GM12891 (cell line): Measurements from ENCODE around the gene HHAT.

ENCODE experiments used
- DNase-seq: peaks from one replicate; pipeline ENCODE4 v3.0.0; 2011; ENCODE audit warnings: low spot score; ENCODE audit not compliant: insufficient read length
- FAIRE-seq: peaks from 2 replicates; lab custom pipeline; 2011; peaks lifted over from hg19 to GRCh38; lab: Jason Lieb, UNC
- PAX5 ChIP-seq: IDR thresholded peaks from 2 replicates; pipeline ENCODE4 v1.6.1; 2011; ENCODE audit warnings: low read length, moderate library complexity, mild to moderate bottlenecking; ENCODE audit not compliant: insufficient read depth, severe bottlenecking
- POLR2A ChIP-seq: IDR thresholded peaks from 2 replicates; pipeline ENCODE4 v1.6.1; 2011; ENCODE audit warnings: low read depth, low read length, control low read depth
- POLR2AphosphoS5 ChIP-seq: IDR thresholded peaks from 2 replicates; pipeline ENCODE4 v1.6.1; 2011; ENCODE audit warnings: low read depth, low read length, control low read depth
- POU2F2 ChIP-seq: IDR thresholded peaks from 2 replicates; pipeline ENCODE4 v1.6.1; 2011; ENCODE audit warnings: low read depth, mild to moderate bottlenecking, control low read depth, low read length, moderate library complexity
- SPI1 ChIP-seq: IDR thresholded peaks from 2 replicates; pipeline ENCODE4 v1.6.1; 2011; ENCODE audit warnings: low read depth, low read length, control low read depth
- TAF1 ChIP-seq: IDR thresholded peaks from 2 replicates; pipeline ENCODE4 v1.6.1; 2011; ENCODE audit warnings: low read depth, low read length, control low read depth

Gene HHAT

DNA sequence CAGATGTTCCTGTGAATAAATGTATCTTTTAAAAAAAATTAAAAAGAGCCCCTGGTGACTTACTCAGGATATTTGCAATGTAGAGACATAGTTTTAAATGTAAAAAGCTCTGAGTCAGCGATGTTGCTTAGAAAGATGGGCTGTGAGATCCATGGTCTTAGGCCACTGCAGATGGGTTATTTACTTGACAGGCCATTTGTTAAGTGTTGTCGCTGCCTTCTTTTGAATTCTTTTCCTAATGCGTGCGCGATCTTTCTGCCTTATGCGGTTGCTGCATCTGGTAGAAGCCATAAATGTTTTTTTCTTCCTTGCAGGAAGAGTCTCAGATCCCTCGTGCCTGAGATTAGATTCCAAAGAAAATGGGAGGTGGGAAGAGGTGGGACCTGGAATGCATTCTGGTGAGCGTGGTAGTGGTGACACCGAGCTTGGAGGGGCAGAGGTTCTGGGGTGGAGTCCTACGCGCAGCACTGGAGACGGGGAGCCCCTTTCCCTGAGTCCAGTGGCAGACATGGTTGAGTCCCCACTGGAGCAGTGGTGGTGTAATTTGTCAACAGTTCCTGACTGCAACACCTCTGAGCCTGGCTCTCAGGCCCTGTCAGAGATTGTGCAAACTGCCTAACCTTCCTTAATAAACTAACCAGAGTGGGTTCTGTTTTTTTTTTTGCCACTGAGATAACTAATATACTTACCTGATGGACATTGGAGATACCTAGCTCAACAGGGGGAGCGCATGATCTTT, 197.2 kb downstream of the HHAT start:
- DNase-seq: no peak
- TF ChIP-seq SPI1: no peak
- TF ChIP-seq POLR2AphosphoS5: no peak
- no peak for TF ChIP-seq POLR2A
- no peak for TF ChIP-seq TAF1
- no peak for TF ChIP-seq POU2F2
- no peak for TF ChIP-seq PAX5
- no peak for FAIRE-seq

DNA sequence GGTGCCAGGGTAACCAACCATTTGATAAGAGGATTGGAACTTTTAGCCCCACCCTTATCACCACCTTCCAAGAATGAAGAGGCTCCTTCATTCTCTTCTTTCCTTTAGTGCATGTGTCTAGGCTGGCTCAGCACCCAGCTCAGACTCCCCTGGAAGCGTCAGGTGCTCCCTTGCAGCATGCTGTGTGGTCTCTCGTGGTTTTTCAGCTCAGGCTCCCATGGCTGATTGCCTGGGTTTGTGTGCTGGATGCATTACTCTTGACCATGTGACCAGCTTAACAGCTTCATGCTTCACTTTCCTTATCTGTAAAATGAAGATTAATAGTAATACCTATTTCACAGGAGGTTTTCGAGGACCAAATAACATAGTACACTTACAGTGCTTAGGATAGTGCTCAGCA, 198.4 kb downstream of the HHAT start:
- FAIRE-seq (no peak), DNase-seq (no peak)
- TF ChIP-seq POLR2AphosphoS5 (no peak), PAX5 (no peak), POU2F2 (no peak), SPI1 (no peak), POLR2A (no peak)

DNA sequence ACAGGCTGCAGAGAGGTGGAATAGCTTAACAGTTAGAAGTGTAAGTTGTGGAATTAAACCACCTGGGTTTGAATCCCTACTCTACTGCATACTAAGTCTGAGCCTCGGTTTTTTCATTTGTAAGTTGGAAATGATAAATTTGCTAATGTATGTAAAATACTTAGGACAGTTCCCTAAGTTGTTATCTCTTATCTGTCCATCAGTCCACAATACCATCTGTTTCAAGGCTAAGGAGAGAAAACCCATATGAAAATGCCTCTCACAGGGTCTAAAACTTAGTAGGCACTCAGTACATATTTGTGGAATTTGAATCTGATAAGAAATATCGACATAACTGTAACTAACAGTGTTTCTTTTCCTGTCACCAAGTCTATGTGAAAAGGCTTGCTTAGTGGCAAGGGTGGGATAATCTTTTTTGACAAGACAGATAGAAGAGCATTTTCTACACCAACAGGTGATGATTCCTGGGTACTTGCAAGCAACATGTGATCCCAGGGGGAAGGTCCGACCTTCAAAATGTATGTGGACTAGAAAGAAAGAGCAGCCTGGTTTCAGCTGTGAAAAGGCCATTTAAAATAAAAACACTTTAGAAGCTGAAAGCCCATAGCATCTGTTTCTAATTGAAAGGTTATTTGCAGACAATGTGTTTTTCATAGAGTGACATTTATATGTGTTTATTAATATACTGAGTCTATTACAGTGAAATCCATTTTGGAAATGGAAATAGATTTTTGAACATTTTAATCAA, 202.9 kb downstream of the HHAT start:
- no peak for DNase-seq
- TF ChIP-seq POLR2AphosphoS5 (no peak), POLR2A (no peak), TAF1 (no peak), PAX5 (no peak), POU2F2 (no peak), SPI1 (no peak)
- FAIRE-seq: no peak

DNA sequence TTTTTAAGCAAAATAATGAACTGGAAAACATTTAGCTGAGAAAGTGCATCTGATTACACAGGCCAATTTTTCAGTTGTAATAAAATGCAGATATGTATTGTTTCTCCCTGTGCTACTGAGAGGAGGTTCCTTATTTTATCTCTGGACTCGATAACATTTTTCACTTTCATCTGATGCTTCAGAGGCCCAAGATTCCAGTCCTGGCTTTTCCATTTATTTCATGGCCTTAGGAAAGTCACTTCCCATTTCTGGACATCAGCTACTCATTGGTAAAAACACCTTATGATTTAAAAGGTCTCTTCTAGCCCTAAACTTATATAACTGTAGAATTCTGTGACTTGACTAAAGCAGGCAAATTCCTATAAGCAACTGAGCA, 203.5 kb downstream of the HHAT start:
- no peak for FAIRE-seq

DNA sequence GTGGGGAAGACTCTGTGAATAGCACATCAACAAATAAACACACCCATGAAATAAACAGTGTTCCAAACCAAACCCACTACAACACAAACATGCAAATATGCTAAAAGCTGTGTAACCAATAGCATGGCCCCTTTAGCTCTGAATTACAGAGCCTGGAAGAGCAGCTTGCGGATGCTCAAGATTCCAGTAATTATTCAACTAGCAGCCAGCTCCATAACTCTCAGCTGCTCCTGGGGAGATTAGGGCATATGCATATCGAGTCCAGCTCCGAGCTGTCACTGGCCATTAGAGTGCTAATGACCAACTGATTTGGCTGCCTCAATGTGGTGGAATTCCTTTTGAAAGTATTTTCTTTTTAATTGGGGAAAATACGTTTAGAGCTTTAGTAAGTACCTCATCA, 207.1 kb downstream of the HHAT start:
- no peak for DNase-seq
- TF ChIP-seq PAX5 (no peak), POLR2AphosphoS5 (no peak), POLR2A (no peak)
- no peak for FAIRE-seq

More for the DNA sequence above, 203.5 kb downstream of the HHAT start:
- TF ChIP-seq POU2F2 (no peak), POLR2AphosphoS5 (no peak), POLR2A (no peak)
- DNase-seq: no peak

DNA sequence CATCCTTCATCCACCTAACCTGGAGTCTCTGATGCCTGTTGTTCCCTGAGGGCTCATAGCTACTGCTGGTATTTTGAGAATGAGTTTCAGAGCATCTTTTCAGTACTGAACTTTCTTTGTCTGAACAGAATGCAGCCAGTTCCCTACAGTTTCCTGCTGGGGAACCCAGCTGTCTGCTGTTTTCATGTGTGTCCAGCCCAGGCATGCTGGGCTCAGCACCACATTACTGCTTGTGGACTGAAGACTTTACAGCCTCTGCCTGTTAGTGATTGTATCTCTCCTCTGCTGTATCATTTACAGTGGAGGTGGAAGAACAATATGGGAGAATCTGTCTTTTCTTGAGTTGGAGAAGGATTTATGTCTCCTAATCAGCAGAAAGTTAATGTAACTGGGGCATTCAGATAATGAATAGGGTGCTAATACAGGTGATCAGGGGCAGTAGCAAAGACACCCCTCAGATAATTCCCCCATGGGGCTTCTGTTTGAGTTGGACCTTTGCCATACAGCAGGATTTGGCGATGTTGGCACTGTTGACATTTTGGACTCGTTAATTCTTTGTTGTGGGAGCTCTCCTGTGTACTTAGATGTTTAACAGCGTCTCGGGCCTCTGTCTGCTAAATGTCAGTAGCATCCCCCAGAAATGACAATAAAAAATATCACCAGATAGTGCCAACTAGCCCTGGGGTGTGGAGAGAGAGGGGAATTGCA, 207.7 kb downstream of the HHAT start:
- TF ChIP-seq TAF1 (no peak), SPI1 (no peak), PAX5 (no peak), POLR2AphosphoS5 (no peak), POLR2A (no peak), POU2F2 (no peak)
- DNase-seq (no peak), FAIRE-seq (no peak)

DNA sequence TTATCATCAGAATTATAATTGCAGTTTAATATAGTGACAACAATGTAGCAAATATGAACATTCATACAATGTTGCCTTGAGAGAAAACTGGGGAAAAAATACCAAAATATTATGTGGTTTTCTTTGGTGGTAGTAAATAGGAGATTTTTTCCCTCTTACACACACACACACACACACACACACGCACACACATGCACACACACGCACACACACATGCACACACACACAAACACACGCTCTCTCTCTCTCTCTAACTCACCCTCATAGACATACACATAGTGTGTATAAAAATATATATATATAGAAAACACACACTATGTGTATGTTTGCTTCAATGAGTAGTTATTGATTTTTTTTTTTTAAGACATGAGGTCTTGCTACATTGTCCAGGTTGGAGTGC, 211.6 kb downstream of the HHAT start:
- no peak for TF ChIP-seq SPI1
- no peak for TF ChIP-seq TAF1
- TF ChIP-seq POLR2AphosphoS5: no peak
- TF ChIP-seq PAX5: no peak
- no peak for TF ChIP-seq POU2F2
- no peak for TF ChIP-seq POLR2A
- no peak for DNase-seq
- FAIRE-seq: no peak

DNA sequence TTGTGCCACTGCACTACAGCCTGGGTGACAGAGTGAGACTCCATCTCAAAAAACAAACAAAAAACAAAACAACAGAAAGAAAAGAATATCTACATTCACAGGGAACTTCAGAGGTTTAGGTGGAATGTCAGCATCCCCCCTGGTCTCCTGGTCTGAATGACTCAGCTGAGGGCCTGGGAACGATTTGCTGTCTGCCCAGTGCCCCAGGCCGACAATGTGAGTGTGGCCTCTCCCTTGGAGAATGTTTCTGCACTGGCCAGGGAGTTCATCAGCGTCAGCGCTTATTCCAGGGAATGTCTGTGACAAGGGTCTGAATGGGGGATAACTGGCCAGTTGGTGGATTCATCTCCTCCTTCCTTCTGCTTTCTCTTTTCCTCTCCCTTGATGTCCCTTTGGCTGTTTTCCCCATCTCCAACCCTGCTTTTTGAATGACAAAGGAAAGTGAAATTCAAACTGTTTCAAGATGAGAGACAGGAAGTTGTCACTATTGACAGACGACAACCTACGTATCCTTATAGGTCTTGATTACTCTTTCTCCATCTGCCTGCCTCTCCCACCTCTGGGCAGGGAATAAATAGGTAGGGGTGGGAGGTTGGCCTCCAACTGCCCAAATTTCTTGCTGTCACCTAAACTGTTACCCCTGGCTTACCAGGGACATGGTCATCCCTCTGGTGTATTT, 213.1 kb downstream of the HHAT start:
- FAIRE-seq (no peak), DNase-seq (no peak)
- TF ChIP-seq SPI1: no peak
- no peak for TF ChIP-seq POU2F2
- no peak for TF ChIP-seq POLR2A
- no peak for TF ChIP-seq POLR2AphosphoS5
- TF ChIP-seq TAF1: no peak
- TF ChIP-seq PAX5: no peak

DNA sequence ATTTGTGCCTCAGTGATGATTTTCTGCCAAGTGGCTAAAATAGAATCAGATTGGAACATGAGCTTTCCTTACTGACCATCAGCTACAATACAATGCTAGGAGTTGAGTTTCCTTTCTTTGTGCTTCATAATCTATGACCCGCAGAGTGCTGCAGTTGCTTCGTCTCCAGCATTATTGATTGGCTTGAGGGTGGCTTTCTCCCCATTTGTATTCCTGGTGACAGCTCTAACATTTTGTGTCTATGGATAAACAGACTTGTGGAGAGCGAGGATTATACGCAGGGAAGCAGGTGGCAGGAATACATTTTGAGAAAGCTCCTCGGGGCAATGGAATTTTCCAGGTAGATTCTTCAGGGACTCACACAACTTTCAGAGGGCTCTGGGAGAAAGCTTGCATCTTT, 223.2 kb downstream of the HHAT start:
- TF ChIP-seq POLR2A (no peak), PAX5 (no peak), TAF1 (no peak), SPI1 (no peak), POLR2AphosphoS5 (no peak), POU2F2 (no peak)
- FAIRE-seq (no peak), DNase-seq (no peak)
